ENCODE measurements around the gene CASZ1. TPM values are rescaled to one million over a fixed set of nuclear protein-coding genes. Genes with fewer than 3 reads are reported as not detected.

CASZ1 gene
- total and polyA plus RNA-seq, 2 experiments from 2014 or later, result 6.2 to 6.7 TPM

- Histone ChIP-seq H3K79me2 (replicated peaks; ENCODE audit: insufficient read depth) (no peaks in the 10 kb centered on the region), H3K9me2 (ENCODE audit: insufficient read depth) (peaks cover 7% of the 10 kb centered on the region; the same call in 1 of the 2 replicates), H3K4me3 (no peak overlapping the region), H3K36me3 (ENCODE audit: insufficient read depth) (no peaks in the 10 kb centered on the region), H3K27ac (ENCODE audit: low read depth) (no peak overlapping the region), H3K4me1 (ENCODE audit: insufficient read depth) (no peaks in the 10 kb centered on the region), H4K20me1 (replicated peaks; ENCODE audit: insufficient read depth) (no peaks in the 10 kb centered on the region), H2AFZ (no peak overlapping the region), H3F3A (replicated peaks; ENCODE audit: low read depth) (no peaks in the 10 kb centered on the region), H3K27me3 (ENCODE audit: insufficient read depth) (no peaks in the 10 kb centered on the region), H3K4me2 (no peak overlapping the region)
- H3K27me3 Mint-ChIP-seq (ENCODE audit: insufficient read depth, low read depth, poor library complexity), result peaks cover 7% of the 10 kb centered on the region
- H3K36me3 Mint-ChIP-seq (ENCODE audit: low read depth), result no peaks in the 10 kb centered on the region
- no peak for ATAC-seq
- DNase-seq (ENCODE audit: low spot score), result no peak
- no peak overlapping the region; the same call in 2 of the 3 replicates for H3K4me3 Mint-ChIP-seq
- no peak overlapping the region for H3K27ac Mint-ChIP-seq
- no peaks in the 10 kb centered on the region for H3K9me3 Mint-ChIP-seq
- H3K4me1 Mint-ChIP-seq, result peaks cover 13% of the 10 kb centered on the region
- no peak for TF ChIP-seq ZNF331 (CRISPR knock-in tag; IDR thresholded peaks at IDR 0.05; ENCODE audit: low read depth)
- no peak for TF ChIP-seq REST (IDR thresholded peaks at IDR 0.05; ENCODE audit: unreplicated experiment)
- TF ChIP-seq EZH2 (IDR thresholded peaks at IDR 0.05; ENCODE audit: low read depth, unreplicated experiment), result no peak
- TF ChIP-seq POLR2AphosphoS5 (IDR thresholded peaks at IDR 0.05; ENCODE audit: low read depth), result no peak
- TF ChIP-seq ZNF114 (CRISPR knock-in tag; IDR thresholded peaks at IDR 0.05), result no peak
- no peak for TF ChIP-seq STAT1 (IDR thresholded peaks at IDR 0.05; ENCODE audit: unreplicated experiment)
- TF ChIP-seq EZH2phosphoT487 (IDR thresholded peaks at IDR 0.05; ENCODE audit: unreplicated experiment), result no peak
- TF ChIP-seq, protein P1, sequence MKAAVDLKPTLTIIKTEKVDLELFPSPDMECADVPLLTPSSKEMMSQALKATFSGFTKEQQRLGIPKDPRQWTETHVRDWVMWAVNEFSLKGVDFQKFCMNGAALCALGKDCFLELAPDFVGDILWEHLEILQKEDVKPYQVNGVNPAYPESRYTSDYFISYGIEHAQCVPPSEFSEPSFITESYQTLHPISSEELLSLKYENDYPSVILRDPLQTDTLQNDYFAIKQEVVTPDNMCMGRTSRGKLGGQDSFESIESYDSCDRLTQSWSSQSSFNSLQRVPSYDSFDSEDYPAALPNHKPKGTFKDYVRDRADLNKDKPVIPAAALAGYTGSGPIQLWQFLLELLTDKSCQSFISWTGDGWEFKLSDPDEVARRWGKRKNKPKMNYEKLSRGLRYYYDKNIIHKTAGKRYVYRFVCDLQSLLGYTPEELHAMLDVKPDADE (IDR thresholded peaks at IDR 0.05), result no peak
- TF ChIP-seq, protein P2, sequence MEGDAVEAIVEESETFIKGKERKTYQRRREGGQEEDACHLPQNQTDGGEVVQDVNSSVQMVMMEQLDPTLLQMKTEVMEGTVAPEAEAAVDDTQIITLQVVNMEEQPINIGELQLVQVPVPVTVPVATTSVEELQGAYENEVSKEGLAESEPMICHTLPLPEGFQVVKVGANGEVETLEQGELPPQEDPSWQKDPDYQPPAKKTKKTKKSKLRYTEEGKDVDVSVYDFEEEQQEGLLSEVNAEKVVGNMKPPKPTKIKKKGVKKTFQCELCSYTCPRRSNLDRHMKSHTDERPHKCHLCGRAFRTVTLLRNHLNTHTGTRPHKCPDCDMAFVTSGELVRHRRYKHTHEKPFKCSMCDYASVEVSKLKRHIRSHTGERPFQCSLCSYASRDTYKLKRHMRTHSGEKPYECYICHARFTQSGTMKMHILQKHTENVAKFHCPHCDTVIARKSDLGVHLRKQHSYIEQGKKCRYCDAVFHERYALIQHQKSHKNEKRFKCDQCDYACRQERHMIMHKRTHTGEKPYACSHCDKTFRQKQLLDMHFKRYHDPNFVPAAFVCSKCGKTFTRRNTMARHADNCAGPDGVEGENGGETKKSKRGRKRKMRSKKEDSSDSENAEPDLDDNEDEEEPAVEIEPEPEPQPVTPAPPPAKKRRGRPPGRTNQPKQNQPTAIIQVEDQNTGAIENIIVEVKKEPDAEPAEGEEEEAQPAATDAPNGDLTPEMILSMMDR (conservative IDR thresholded peaks at IDR 0.05; ENCODE audit: low read depth in 2 of 2), result no peak
Measured at GRCh38 chr1:10806966-10807365, 10.5 kb upstream of the CASZ1 start.
